ENCODE data around the gene RDX.
A peak's percentile ranks its signal among the peaks of the same experiment; 100 is the strongest.
"Not testable (repeated sequence)": the region's sequence is repeated elsewhere in the genome, so short reads cannot be mapped to it uniquely, and the experiment has no call there.

Gene RDX

GRCh38 chr11:110199184-110199981, 97.0 kb downstream of the RDX start:
- no peak for DNase-seq (ENCODE audit: low read depth)

- no peak for DNase-seq (ENCODE audit: low read depth)
Measured at GRCh38 chr11:110198031-110198729, 98.2 kb downstream of the RDX start.

- DNase-seq (ENCODE audit: low read depth), result no peak
Measured at GRCh38 chr11:110196884-110197420, 99.5 kb downstream of the RDX start.

GRCh38 chr11:110196241-110196754, 100.1 kb downstream of the RDX start:
- no peak for DNase-seq (ENCODE audit: low read depth)

- DNase-seq (ENCODE audit: low read depth), result not testable (repeated sequence)
Measured at GRCh38 chr11:110194211-110194766, 102.1 kb downstream of the RDX start.

GRCh38 chr11:110192604-110193282, 103.7 kb downstream of the RDX start:
- not testable (repeated sequence) for DNase-seq (ENCODE audit: low read depth)

- DNase-seq (ENCODE audit: low read depth), result no peak
Measured at GRCh38 chr11:110190885-110191284, 105.5 kb downstream of the RDX start.

GRCh38 chr11:110187731-110188130, 108.7 kb downstream of the RDX start:
- DNase-seq (ENCODE audit: low read depth), result no peak

- no peak for DNase-seq (ENCODE audit: low read depth)
Measured at GRCh38 chr11:110186867-110187266, 109.5 kb downstream of the RDX start.

- DNase-seq (ENCODE audit: low read depth), result no peak
Measured at GRCh38 chr11:110186456-110186855, 110.0 kb downstream of the RDX start.

- DNase-seq (ENCODE audit: low read depth), result no peak
Measured at GRCh38 chr11:110185599-110185998, 110.8 kb downstream of the RDX start.

- DNase-seq (ENCODE audit: low read depth), result no peak
Measured at GRCh38 chr11:110185121-110185591, 111.3 kb downstream of the RDX start.

- no peak for DNase-seq (ENCODE audit: low read depth)
Measured at GRCh38 chr11:110184456-110184855, 112.0 kb downstream of the RDX start.

GRCh38 chr11:110182886-110183285, 113.5 kb downstream of the RDX start:
- DNase-seq (ENCODE audit: low read depth), result no peak

GRCh38 chr11:110179064-110179463, 117.3 kb downstream of the RDX start:
- DNase-seq (ENCODE audit: low read depth), result no peak

GRCh38 chr11:110177086-110177456, 119.3 kb downstream of the RDX start:
- DNase-seq (ENCODE audit: low read depth), result no peak

- DNase-seq (ENCODE audit: low read depth), result no peak
Measured at GRCh38 chr11:110176366-110177085, 119.9 kb downstream of the RDX start.

- DNase-seq (ENCODE audit: low read depth), result no peak
Measured at GRCh38 chr11:110174645-110175310, 121.6 kb downstream of the RDX start.

GRCh38 chr11:110173811-110174644, 122.4 kb downstream of the RDX start:
- peak; percentile 43 for DNase-seq (ENCODE audit: low read depth)
